NCI-H510A treated with DMSO at 0.1 percent for 48 hours (cell line): ENCODE data around the gene CCR8.
A peak's percentile ranks its signal among the peaks of the same experiment; 100 is the strongest.

ENCODE experiments used
- DNase-seq: peaks from one replicate; lab custom pipeline; 2025; lab: John Stamatoyannopoulos, UW

The CCR8 gene, protein sequence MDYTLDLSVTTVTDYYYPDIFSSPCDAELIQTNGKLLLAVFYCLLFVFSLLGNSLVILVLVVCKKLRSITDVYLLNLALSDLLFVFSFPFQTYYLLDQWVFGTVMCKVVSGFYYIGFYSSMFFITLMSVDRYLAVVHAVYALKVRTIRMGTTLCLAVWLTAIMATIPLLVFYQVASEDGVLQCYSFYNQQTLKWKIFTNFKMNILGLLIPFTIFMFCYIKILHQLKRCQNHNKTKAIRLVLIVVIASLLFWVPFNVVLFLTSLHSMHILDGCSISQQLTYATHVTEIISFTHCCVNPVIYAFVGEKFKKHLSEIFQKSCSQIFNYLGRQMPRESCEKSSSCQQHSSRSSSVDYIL

DNA sequence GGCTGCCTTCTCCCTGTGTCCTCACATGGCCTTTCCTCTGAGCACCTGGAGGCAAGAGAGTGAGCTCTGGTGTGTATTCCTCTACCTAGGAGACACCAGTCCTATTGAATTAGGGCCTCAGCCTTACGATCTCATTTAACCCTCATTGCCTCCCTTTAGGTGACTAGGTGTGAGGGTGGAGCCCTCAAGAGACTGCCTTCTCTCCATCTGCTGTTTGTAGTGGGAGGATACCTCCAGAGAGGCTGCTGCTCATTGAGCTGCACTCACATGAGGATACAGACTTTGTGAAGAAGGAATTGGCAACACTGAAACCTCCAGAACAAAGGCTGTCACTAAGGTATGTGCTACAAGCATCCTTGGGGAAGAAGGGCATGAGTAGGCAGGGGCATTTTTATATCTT is at the start of gene CCR8:
Gene CCR8, plus strand, starts transcription at position 217 of the 400 bp plus-strand sequence. CDS start 2,623 bp downstream, outside the sequence.
- peak; percentile 54 for DNase-seq

DNA sequence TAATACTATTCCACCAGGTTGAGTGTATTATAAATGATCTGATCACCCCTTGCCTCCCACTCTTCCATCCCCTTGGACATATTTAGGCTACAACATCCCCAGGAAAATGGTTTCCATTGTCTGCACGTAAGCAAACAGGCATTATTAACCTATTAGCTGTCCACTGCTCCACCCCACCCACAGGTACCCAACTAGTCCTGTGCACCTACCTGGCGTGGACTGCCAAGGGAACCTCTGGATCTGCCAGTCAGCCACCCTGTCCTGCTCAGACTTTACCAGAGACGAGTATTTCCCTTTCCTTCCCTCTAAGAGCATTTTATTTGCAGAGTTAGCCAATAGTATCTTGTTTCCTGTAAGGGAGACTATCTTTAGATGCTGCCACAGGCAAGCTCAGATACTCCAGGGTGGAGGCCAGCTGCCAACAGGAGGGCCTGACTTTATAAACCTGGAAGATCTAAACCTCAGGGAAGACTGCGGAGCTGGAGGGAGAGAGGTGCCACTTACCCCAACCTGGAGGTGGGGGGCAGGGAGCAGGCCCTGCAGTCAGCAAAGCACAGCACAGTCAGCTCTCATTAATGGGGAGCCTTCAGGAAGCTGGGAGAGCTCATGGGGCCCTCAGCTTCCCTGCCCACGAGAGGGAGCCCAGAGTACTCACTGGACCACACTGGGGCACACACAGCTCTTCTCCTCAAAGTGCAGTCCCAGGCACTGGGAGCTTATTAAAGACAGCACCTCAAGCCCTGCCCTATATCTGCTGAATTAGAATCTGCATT is 49.6 kb upstream of the CCR8 start, which contains the start of gene CX3CR1:
Gene CX3CR1, minus strand, starts transcription at position 292 of the 773 bp plus-strand sequence. CDS start 13,527 bp downstream, outside the sequence.
- peak; percentile 52 for DNase-seq

DNA sequence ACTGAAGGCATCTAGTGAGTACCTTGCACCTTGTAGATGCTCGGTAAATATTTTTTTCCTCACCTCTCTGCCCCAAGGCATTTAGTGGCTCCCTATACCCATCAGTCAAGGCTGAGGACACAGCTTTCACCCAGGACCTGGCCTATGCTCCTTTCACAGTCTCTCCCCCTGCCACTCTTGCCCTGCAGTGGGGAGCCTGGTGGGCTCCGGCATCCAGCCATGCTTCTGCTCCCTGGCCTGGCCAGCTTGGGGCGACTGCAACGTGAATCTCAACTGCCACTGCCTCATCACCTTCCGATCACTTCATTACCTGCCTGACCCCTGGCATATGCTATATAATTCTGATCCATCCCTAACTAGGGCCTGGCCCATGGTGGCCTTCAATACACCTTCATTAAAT is 48.9 kb upstream of the CCR8 start:
- DNase-seq = no peak

DNA sequence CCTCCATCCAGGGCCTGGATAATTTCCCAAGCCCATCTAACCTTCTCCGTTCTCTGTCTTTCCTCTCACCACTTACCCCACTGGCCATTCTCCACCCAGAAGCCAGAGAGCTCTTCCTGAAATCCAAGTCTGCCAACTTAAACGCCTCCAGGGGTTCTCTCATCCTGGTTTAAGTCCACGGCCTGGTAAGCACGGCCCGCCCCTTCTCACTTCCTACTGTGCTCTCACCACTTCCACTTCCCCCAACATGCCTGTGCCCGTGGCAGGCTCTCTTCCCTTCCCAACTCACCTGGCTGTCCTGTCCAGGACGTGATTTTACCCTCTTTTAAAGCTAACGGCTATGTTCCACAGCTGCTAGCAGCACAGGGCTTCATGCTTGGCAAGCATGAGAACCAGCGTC is 48.0 kb upstream of the CCR8 start:
- no peak for DNase-seq

DNA sequence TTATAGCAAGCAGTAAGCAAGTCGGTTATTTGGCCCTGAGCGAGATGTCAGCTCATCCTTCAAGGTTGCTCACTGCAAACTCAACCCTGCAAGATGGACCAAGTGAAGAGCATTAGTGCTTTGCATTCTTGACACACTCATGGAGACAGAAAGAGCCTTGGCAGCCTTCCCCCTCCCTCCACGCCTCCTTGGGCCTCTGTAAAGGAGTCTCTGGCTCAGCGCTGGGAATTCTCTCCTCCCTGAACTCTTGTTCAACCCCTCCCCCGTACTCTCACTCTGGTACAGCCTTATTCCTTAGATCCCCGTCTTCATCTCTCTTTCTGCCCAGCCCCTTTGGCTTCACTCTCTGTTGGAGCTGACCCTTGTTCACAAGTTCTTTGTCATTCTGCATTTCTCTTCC is 47.5 kb upstream of the CCR8 start:
- DNase-seq = no peak

DNA sequence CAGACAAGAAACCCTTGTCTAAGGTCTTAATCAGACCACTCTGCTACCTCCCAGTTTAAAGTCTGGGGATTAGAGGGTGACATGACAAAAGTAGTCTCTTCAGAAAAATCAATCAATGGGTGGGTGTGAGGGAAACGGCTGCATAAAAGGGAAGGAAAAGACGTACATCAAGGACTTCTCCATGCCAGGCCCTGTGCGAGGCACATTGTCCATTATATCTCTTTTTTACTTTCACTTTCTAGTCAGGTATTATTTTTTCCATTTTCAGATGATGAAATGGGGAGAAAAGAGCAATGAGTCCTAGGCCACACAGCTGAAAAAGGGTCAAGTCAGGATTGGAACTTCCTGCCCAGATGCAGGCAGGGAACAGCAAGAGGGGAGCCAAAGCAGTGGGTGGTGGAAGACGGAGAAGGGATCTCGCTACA is 45.0 kb upstream of the CCR8 start:
- DNase-seq = no peak

DNA sequence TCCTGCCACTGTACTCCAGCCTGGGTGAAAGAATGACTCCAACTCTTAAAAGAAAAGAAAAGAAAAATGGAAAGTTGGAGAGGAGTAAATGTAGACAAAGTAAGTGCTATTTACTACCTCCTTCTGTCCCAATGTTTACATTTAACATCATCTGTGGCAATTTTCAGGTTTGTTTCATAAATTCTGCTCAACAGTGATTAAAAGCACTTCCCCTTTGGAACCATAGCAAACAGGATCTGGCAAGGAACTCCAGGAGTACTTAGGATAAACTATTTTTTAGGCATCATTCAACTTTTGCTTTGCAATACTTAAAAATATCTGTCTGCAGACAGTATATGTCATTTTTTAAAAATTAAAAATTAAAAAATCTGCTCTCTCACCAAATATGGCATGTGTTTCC is 44.2 kb upstream of the CCR8 start:
- DNase-seq = no peak

DNA sequence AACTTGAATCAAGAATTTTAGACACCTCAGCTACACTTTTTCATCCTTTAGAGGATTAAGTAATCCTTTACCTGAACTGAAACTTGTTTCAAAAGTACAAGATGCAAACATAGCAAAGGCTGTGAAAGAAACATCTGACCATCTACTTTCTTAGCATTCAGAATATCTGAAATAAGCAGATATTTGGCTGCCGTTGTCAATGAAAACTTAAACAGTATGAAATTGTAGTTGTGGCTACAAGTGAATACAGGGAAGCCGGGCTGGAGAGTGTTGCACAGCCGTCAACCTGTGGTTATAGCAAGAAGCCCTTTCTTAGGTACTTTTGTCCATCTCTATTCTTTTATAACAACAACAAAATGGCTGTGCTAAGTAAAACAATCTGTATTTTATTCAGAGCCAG is 42.7 kb upstream of the CCR8 start:
- no peak for DNase-seq

DNA sequence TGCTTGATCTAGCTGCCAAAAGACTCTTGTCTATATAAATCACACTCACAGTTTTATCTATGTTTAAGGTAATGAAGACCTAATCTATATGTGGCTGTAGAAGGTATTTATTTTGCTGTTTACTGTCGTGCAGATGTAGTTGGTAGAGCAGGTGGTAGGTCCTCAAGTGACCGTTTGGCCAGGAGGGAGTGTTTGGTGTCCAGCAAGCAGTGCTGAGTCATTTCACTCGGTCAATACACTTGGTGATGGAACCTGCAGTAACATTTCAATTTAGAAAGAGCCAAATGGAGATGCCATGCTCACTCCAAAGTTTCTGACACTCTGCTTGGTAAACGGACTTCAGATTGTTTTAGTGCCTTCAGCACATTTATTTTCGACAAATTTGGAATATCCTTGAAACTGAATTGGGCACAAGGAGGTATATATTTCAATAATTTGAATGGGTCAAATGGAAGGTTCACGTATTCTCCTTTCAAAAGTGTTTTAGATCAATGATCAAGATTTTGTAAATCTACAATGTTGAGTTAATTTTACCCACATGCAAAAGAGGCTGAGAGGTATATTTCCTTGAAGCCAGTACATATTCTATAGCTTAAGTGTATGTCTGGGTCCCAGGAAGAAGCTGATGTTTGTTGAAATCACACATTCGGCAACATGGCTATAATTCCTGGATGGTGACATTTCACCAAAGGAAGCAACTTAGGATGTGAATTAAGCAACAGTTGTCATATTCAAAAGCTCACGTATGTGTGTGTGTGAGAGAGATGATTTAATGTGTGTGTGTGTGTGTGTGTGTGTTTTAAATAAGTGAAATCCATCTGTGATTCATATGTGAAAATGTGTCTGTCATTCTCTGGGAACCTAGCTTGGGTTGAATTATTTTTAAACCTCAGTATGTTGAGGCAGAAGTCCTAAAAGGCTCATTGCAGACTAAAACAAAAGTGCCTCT is 42.0 kb upstream of the CCR8 start:
- DNase-seq = peak; percentile 48

DNA sequence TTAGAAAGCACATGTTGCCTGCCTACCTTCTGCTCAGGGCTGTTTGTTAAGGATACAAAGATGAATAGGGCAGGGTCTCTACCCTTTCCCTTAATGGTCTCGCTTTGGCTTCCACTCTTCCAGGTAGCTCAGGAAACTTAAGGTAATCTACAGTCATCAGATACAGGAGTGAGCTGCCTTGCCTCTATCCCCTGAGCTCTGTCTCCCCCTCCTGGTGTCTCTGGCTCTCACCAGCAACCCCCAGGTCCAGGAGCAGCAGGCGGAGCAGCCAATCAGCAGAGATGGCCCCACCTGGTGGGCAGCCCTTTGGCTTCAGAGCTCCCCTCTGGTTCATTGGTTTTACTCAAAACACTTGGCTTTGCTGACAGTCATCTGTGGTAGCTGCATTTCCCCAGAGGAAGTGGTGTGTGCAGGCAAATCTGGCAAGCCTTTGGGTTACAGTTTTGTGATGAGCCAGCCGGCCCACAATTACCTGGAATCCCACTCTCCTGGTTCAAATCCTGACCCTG is 41.2 kb upstream of the CCR8 start:
- DNase-seq = peak; percentile 85

DNA sequence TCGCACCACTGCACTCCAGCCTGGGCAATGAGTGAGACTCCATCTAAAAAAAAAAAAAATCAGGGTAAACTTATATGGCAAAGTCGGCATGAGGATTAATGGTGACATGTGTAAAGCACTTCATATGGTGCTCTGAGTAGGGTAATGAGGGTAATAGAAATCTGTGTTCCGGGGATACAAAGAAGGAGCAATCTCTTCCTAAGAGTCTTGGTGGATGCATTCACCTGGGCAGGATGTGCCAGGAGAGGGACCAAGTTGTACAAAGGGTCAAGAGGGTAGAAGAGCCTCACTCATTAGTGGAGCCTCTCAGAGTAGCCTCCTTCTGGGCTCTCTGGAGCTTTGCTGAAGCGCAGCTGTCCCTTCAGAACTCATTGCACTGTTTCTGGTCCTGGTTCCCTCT is 40.4 kb upstream of the CCR8 start:
- DNase-seq = no peak

DNA sequence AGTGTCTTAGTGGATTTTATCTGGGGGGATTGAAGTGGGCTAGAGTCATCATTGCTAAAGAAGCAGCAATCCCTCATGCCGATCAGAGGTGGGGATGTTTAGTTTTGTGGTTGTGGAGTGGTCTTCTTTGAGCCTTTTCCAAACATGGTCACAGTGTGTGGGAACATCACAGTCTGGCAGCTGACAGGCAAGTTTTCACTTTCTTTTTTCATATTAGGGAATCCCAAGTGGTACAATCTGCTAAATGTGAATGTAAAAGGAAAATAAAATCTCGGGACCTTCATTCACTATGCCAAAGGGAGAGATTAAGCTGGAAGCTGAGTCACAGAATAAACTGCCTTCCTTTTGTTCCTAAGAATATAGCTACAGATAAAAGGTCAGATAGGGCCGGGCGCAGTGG is 39.3 kb upstream of the CCR8 start:
- DNase-seq = no peak

DNA sequence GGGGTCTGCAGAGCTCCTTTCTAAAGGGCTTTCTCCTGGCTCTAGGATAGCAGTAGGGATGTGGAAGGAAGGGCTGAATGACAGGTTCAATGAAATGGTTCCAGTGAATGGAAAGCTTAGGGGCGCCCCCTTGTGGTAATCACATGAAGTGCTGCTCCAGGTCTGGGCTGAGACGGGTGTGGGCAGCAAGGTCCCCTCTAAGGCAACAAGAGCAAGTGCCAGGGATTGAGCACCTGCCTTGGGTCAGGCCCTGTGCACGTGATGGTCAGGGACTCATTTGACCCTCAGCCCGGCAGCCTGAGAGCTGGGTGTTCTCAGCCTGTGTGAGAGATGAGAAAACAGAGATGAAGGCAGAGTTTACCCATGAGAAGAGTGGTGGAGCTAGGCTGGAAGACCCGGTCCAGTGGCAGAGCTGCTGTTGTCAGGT is 37.6 kb upstream of the CCR8 start:
- peak; percentile 48 for DNase-seq

DNA sequence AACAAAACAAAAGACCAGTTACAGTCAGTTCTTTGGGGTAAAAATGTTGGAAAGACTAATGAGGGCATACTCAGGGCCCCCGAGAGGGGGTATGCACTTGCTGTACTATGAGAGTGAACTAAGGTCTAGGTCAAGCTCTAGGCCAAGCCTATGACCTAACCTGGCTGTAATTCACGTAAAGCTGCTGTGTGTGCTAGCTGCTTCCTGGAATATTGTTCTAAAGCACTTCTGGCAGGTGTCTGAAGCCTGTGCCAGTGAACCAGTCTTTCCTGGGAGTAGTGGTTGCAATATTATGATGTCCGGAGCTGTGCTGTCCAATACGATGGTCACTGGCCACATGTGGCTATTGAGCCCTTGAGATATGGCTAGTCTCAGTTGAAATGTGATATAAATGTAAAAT is 36.5 kb upstream of the CCR8 start:
- peak; percentile 31 for DNase-seq

DNA sequence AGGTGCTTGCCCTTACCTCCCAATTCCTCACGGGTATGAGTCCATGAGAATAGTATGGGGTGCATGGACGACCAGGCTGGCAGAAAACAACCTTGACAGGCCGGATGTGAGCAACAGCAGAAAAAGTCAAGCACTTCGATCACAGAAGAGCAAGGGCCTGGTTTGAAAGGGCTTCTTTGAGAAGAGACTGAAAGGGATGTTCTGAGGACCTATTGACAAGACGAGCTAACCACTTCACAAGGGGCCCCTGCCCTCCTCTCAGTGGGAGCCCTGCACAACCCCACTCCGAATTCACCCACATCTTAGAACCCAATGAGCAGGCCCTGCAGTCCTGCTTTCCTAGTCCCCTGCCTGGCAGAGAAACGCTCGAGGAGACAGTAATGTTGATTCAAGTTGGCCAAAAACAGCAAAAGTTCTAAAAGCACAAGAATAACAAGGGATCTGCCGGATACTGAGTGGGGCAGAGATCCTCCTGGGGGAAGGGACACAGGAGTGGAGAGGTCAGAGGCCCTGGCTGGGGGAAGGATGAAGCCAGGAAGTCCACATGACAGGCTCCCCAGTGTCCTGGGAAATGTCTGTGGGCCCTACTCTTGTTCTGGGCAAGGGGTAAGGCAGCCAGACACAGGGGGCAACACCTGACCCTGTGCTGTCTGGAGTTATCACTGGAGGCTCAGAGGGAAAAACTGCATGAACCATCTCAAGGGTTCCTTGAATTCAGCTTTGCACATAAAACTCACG is 34.9 kb upstream of the CCR8 start:
- DNase-seq = no peak

DNA sequence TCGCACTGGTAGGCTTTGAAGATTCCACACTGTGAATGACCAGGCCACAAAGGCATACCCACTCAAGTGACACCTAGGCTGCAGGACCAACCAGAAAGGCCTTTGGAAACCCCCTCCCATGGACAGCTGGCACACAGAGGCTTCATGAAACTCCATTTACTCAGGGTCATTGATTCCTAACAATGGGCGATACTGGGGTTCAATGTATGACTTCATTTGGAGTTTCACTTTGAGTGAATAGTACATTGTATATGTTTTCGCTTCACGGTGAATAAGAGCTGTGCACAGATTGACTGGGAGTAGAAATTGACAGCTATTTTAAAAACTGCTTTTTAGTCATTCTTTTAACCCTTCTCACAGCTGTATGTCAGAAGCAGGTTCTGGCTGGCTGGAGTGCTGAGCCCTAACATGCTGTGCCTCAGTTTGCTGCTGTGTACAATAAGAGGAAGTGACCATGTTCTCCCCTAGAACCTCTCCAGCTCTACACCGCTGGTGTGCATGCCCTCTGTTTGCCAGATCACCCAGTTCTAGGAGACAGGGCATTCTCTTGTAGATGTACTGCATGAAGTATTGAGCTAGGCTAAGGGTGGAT is 34.2 kb upstream of the CCR8 start:
- DNase-seq = no peak

DNA sequence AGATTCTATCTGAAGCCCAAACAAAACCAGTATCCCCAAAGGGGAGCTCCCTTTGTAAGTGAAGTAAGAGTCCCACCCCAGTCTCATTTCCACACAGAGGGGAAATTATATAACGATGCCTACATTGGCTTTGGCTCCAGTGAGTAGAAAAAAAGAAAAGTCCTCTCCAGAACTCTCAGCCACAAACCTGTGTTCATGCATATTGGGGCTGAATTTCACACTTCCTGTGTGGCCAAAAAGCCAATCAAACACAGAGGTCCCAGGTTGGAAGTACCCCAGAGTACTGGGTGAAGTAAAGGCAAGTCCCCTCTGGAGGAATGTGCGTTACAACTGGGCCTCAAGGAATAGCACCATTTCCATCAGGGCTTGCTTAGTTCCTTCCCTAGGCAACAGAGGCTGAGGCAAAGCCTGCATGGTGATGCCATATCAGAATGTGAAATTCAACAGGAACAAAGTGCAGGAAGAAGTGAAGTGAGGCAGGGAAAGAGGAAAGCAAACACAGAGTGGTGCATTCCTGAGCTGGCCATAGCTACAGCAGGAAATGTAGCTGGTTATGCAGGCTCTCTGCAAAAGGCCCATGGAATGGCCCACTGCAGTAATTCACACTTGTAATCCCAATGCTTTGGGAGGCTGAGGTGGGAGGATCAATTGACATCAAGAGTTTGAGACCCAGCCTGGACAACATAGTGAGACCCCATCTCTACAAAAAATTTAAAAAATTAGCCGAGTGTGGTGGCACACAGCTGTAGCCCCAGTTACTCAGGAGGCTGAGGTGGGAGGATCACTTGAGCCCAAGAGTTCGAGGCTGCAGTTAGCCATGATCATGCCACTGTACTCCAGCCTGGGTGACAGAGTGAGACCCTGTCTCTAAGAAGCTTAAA is 33.1 kb upstream of the CCR8 start:
- no peak for DNase-seq

DNA sequence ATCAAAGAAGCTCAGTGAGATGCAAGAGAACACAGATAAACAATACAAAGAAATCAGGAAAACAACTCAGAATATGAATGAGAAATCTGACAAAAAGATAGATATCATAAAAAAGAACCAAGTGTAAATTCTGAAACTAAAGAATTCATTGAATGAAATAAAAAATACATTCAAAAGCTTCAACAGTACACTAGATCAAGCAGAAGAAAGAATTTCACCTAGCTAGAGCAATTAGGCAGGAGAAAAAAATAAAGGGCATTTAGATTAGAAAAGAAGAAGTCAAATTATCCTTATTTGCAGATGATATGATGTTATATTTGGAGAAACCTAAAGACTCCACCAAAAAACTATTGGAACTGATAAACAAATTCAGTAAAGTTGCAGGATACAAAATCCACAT is 30.2 kb upstream of the CCR8 start:
- DNase-seq = no peak

DNA sequence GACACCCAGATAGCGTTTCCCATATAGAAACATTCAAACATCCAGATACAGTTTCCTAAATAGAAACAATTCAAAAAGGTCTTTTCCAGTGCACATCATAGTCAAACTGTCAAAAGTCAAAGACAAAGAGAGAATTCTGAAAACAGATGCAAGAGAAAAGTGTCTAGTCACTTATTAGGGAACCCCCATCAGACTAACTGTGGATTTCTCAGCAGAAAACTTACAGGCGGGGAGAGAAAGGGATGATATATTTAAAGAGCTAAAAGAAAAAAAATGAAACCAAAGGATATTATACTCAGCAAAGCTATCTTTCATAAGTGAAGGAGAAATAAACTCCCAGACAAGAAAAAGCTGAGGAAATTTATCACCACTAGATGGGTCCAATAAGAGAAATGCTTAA is 27.3 kb upstream of the CCR8 start:
- no peak for DNase-seq

DNA sequence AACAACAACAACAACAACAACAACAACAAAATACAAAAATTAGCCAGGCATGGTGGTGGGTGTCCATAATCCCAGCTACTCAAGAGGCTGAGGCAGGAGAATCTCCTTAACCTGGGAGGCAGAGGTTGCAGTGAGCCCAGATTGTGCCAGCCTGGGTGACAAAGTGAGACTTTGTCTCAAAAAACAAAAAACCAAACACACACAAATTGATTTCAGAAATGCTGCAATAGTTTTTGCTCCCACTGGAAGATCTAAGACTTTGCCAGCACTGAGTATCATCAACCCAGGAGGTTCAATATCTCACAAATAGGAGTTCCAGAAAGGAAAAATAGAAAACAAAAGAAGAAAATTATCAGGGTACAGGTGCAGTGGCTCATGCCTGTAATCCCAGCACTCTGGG is 16.2 kb upstream of the CCR8 start:
- no peak for DNase-seq
